A549 (cell line): ENCODE results near the gene SMARCA4. TPM values are rescaled to one million over a fixed set of nuclear protein-coding genes. Genes with fewer than 3 reads are reported as not detected.

ENCODE experiments used
- ATAC-seq, 2 experiments: fragments of 200-7000 bp in 1 of 2; fragments of >200 bp in 1 of 2; cut with Nextera tagmentation in 1 of 2; cut with Tn5 transposase in 1 of 2; 3 replicates each; pipeline versions ENCODE4 v1.8.0 to v1.9.1; 2018 to 2020; ENCODE audit warnings: mild to moderate bottlenecking in 1 of 2, moderate library complexity in 1 of 2
- CTCF ChIA-PET: fragments of 300-600 bp; sonication (Branson Sonifier 250); formaldehyde crosslinking; extraction: SDS; loops from one replicate; lab custom pipeline; 2021; ENCODE audit warnings: antibody characterized with exemption, inconsistent platforms; lab: Yijun Ruan, JAX
- POLR2A ChIA-PET: fragments of 350-600 bp; formaldehyde crosslinking; extraction: SDS; loops from one replicate; lab custom pipeline; 2021; ENCODE audit warnings: antibody characterized with exemption, inconsistent platforms; lab: Yijun Ruan, JAX
- DNase-seq, 2 experiments: peaks; one replicate each; pipeline versions ENCODE4 v3.0.0 to v3.0.0-alpha.2; 2011 to 2016; ENCODE audit warnings: low read depth in 1 of 2, low spot score in 1 of 2
- FAIRE-seq: peaks from 2 replicates; lab custom pipeline; 2011; peaks lifted over from hg19 to GRCh38; lab: Jason Lieb, UNC
- H3K27ac ChIP-seq, 2 experiments: fragments of >200 bp; sonication (Bioruptor Twin); formaldehyde crosslinking; 3 replicates each; pipeline ENCODE4 v1.5.1; 2016 to 2017
- H3K4me1 ChIP-seq: fragments of >200 bp; sonication (Bioruptor Twin); formaldehyde crosslinking; 3 replicates; pipeline ENCODE4 v1.6.1; 2016
- H3K4me2 ChIP-seq: fragments of >200 bp; sonication (Bioruptor Twin); formaldehyde crosslinking; 3 replicates; pipeline ENCODE4 v1.6.1; 2016
- H3K4me3 ChIP-seq: fragments of >200 bp; sonication (Bioruptor Twin); formaldehyde crosslinking; 3 replicates; pipeline ENCODE4 v1.5.1; 2016
- H3K9me3 ChIP-seq: fragments of >200 bp; sonication (Bioruptor Twin); formaldehyde crosslinking; 3 replicates; pipeline ENCODE4 v1.6.1; 2016
- ATOH8 ChIP-seq: fragments of 250-450 bp; sonication (Bioruptor Pico); IDR thresholded peaks from 2 replicates; pipeline ENCODE4 v1.5.0; 2020; ENCODE audit warnings: low read depth, mild to moderate bottlenecking, moderate library complexity
- BCL3 ChIP-seq: fragments of >200 bp; sonication (Bioruptor Twin); formaldehyde crosslinking; IDR thresholded peaks from 3 replicates; pipeline ENCODE4 v1.6.1; 2016
- CBX2 ChIP-seq: fragments of 200-600 bp; sonication (generic); IDR thresholded peaks from 2 replicates; pipeline ENCODE4 v1.6.1; 2016; ENCODE audit warnings: low read depth, mild to moderate bottlenecking, borderline replicate concordance
- CBX8 ChIP-seq: fragments of 200-600 bp; sonication (generic); IDR thresholded peaks from 2 replicates; pipeline ENCODE4 v1.6.1; 2016
- CEBPB ChIP-seq, 2 experiments: fragments of >200 bp in 1 of 2; sonication (Bioruptor Twin) in 1 of 2; formaldehyde crosslinking in 1 of 2; IDR thresholded peaks; 2 replicates each; pipeline ENCODE4 v1.6.1; 2012 to 2016
- CHD2 ChIP-seq: fragments of 150-350 bp; IDR thresholded peaks from 2 replicates; pipeline ENCODE4 v1.6.1; 2014; ENCODE audit warnings: low read length; ENCODE audit not compliant: partially characterized antibody
- CTCF ChIP-seq: fragments of >200 bp; sonication (Bioruptor Twin); formaldehyde crosslinking; IDR thresholded peaks from 3 replicates; pipeline ENCODE4 v1.5.1; 2016
- EHMT2 ChIP-seq: fragments of 200-600 bp; sonication (generic); IDR thresholded peaks from 2 replicates; pipeline ENCODE4 v1.6.1; 2016; ENCODE audit warnings: antibody characterized with exemption, low read depth, mild to moderate bottlenecking, moderate library complexity
- EP300 ChIP-seq, 2 experiments: fragments of >200 bp; sonication (Bioruptor Twin); formaldehyde crosslinking; IDR thresholded peaks; 2 replicates in 1 of 2; 3 replicates in 1 of 2; pipeline ENCODE4 v1.6.1; 2016 to 2017
- FOSB ChIP-seq: fragments of 250-450 bp; sonication (Bioruptor Pico); IDR thresholded peaks from 2 replicates; pipeline ENCODE4 v1.5.0; 2020; ENCODE audit warnings: mild to moderate bottlenecking, moderate library complexity
- FOXS1 ChIP-seq: fragments of 250-450 bp; sonication (Bioruptor Pico); IDR thresholded peaks from 2 replicates; pipeline ENCODE4 v1.5.0; 2020; ENCODE audit warnings: mild to moderate bottlenecking, moderate library complexity
- GATA3 ChIP-seq: IDR thresholded peaks from 2 replicates; pipeline ENCODE4 v1.6.1; 2012; ENCODE audit warnings: borderline replicate concordance
- HOXA7 ChIP-seq: fragments of 250-450 bp; sonication (Bioruptor Pico); IDR thresholded peaks from 2 replicates; pipeline ENCODE4 v1.5.0; 2020; ENCODE audit warnings: mild to moderate bottlenecking, moderate library complexity
- KDM1A ChIP-seq: fragments of 200-600 bp; sonication (generic); IDR thresholded peaks from 2 replicates; pipeline ENCODE4 v1.6.1; 2016; ENCODE audit warnings: low read depth, mild to moderate bottlenecking
- NPAS2 ChIP-seq: fragments of 250-450 bp; sonication (Bioruptor Pico); IDR thresholded peaks from 2 replicates; pipeline ENCODE4 v1.8.0; 2022; ENCODE audit warnings: mild to moderate bottlenecking, moderate library complexity, borderline replicate concordance
- POLR2AphosphoS2 ChIP-seq: conservative IDR thresholded peaks from 2 replicates; pipeline ENCODE4 v1.6.1; 2012; ENCODE audit warnings: low read length, improper control_type of control experiment, inconsistent platforms
- RCOR1 ChIP-seq: fragments of 150-350 bp; IDR thresholded peaks from 2 replicates; pipeline ENCODE4 v1.6.1; 2014; ENCODE audit warnings: antibody characterized with exemption, low read length, low read depth
- REST ChIP-seq: fragments of 200-600 bp; sonication (generic); IDR thresholded peaks from 2 replicates; pipeline ENCODE4 v1.6.1; 2016; ENCODE audit warnings: antibody characterized with exemption, mild to moderate bottlenecking, moderate library complexity
- SREBF2 ChIP-seq: fragments of 450-650 bp; IDR thresholded peaks from 2 replicates; pipeline ENCODE4 v1.6.1; 2014; ENCODE audit warnings: mild to moderate bottlenecking, moderate library complexity
- TFCP2L1 ChIP-seq: fragments of 250-450 bp; sonication (Bioruptor Pico); IDR thresholded peaks from 2 replicates; pipeline ENCODE4 v1.5.0; 2021; ENCODE audit warnings: mild to moderate bottlenecking
- WGBS: methylation state at CpG from one replicate; pipeline ENCODE4 v1.1.6; 2017; ENCODE audit errors: missing lambda C conversion rate; 5-methylcytosine and 5-hydroxymethylcytosine counted together
- polyA plus RNA-seq, 4 experiments: library from polyadenylated mRNA; depleted of rRNA in 3 of 4; stranded (reverse); fragments of >200 nt; fragmentation: RNase III in 1 of 4; extraction: RNeasy Plus Mini Kit Qiagen cat#74134 plus additional on column Dnase treatment in 1 of 4; gene quantifications; 2 replicates in 3 of 4; 3 replicates in 1 of 4; pipeline ENCODE4 v1.2.3, GENCODE V29; 2011 to 2017

The SMARCA4 gene
- polyA plus RNA-seq, 2 of the 4 experiments (the other 2 are of a cell fraction): 8.1 to 11.9 TPM

- no peak overlapping the region for H3K27ac ChIP-seq
- no peak for FAIRE-seq
- peak in 1 of 2 experiments; percentile 28; a peak in 2 of 6 replicates for ATAC-seq
- ChIA-PET POLR2A (no interaction called here), CTCF (no interaction called here)
- TF ChIP-seq TFCP2L1 (CRISPR knock-in tag) (no peak), NPAS2 (CRISPR knock-in tag) (no peak), HOXA7 (CRISPR knock-in tag) (no peak), KDM1A (no peak), FOSB (CRISPR knock-in tag) (no peak), SREBF2 (no peak), CEBPB (IDR thresholded peaks at IDR 0.05) (no peak), EHMT2 (no peak), RCOR1 (no peak), CHD2 (no peak), EP300 (IDR thresholded peaks at IDR 0.05) (no peak), GATA3 (no peak), FOXS1 (CRISPR knock-in tag) (no peak), POLR2AphosphoS2 (no peak), CBX8 (no peak), REST (no peak), CTCF (no peak), CBX2 (no peak), BCL3 (no peak)
- no peak overlapping the region for H3K4me3 ChIP-seq
- 96% methylated on average over 7 of the region's 7 CpGs for WGBS
- no peak overlapping the region for H3K4me2 ChIP-seq
- no peak for DNase-seq
- no peaks in the 10 kb centered on the region for H3K4me1 ChIP-seq
- H3K9me3 ChIP-seq: no peaks in the 10 kb centered on the region
These were observed 52.9 kb downstream of the SMARCA4 start for GRCh38 chr19:11013771-11014170.

GRCh38 chr19:11014403-11014911, 53.6 kb downstream of the SMARCA4 start:
- peak in 1 of 2 experiments; percentile 46; a peak in 2 of 6 replicates for ATAC-seq
- CTCF ChIA-PET: interaction anchor here (1.3 kb wide), 1 partner anchor 78 kb away, joined by 4 read pairs; no protein-coding TSS in a partner anchor
- H3K4me3 ChIP-seq: no peak overlapping the region
- no peak for FAIRE-seq
- H3K4me2 ChIP-seq: no peak overlapping the region
- TF ChIP-seq ATOH8 (CRISPR knock-in tag): no peak
- TF ChIP-seq REST: peak; percentile 36; the same call in 1 of the 2 replicates
- TF ChIP-seq, all 56 proteins: peak for 1
- 94% methylated on average over 12 of the region's 12 CpGs for WGBS
- POLR2A ChIA-PET: no interaction called here
- no peak overlapping the region for H3K27ac ChIP-seq
- H3K4me1 ChIP-seq: no peaks in the 10 kb centered on the region
- DNase-seq: peak in 1 of 2 experiments; percentile 7
- H3K9me3 ChIP-seq: no peaks in the 10 kb centered on the region
